ENCODE data around the gene TMEM255B. TPM values are rescaled to one million over a fixed set of nuclear protein-coding genes. Genes with fewer than 3 reads are reported as not detected.

The TMEM255B gene
- total RNA-seq, 1 experiment from 2014 or later: 4.7 TPM

DNA sequence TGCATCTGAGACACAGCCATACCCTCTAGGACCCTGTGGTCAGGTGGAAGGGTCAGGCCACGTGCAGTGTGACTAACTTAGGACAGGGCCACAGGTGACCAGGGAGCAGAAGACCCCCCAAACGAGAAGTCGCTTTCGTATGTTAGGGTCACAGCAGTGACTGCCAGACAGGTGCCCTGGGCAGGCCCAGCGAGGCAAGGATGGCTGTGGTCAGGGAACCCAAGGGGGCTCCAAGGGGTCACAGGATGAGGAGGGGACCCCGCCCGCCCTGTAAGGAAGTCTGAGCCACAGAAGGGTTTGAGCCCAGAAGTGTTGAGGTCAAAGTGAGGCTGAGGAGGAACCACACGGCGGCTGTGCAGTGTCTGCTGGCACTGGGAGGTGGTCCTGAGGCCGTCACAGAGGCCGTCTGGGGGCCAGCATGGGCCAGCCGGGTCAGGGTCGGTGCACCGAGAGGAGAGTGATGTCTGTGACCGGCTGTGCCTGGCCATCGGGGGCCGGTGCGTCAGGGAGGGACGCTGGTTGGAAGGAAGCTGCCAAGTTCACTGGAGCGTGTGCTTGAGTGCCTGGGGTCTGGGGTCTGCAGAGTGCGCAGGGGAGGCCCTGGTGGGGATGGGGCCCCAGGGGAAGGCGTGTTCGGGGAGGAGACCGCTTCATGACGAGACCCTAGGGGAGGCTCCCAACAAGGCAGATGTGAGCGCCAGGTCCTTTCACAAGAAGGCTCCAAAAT, 24.8 kb upstream of the TMEM255B start:
- Mint-ChIP-seq H3K4me3 (no peak overlapping the region), H3K36me3 (peaks cover 2% of the 10 kb centered on the region; the same call in 1 of the 2 replicates), H3K9me3 (peaks cover 11% of the 10 kb centered on the region), H3K27ac (no peak overlapping the region), H3K4me1 (no peaks in the 10 kb centered on the region), H3K27me3 (ENCODE audit: low read depth) (peaks cover 14% of the 10 kb centered on the region)
- POLR2A ChIA-PET: no interaction called here
- CTCF ChIA-PET: no interaction called here
- ATAC-seq: no peak
- DNase-seq (ENCODE audit: low spot score): no peak
- TF ChIP-seq, protein P1, sequence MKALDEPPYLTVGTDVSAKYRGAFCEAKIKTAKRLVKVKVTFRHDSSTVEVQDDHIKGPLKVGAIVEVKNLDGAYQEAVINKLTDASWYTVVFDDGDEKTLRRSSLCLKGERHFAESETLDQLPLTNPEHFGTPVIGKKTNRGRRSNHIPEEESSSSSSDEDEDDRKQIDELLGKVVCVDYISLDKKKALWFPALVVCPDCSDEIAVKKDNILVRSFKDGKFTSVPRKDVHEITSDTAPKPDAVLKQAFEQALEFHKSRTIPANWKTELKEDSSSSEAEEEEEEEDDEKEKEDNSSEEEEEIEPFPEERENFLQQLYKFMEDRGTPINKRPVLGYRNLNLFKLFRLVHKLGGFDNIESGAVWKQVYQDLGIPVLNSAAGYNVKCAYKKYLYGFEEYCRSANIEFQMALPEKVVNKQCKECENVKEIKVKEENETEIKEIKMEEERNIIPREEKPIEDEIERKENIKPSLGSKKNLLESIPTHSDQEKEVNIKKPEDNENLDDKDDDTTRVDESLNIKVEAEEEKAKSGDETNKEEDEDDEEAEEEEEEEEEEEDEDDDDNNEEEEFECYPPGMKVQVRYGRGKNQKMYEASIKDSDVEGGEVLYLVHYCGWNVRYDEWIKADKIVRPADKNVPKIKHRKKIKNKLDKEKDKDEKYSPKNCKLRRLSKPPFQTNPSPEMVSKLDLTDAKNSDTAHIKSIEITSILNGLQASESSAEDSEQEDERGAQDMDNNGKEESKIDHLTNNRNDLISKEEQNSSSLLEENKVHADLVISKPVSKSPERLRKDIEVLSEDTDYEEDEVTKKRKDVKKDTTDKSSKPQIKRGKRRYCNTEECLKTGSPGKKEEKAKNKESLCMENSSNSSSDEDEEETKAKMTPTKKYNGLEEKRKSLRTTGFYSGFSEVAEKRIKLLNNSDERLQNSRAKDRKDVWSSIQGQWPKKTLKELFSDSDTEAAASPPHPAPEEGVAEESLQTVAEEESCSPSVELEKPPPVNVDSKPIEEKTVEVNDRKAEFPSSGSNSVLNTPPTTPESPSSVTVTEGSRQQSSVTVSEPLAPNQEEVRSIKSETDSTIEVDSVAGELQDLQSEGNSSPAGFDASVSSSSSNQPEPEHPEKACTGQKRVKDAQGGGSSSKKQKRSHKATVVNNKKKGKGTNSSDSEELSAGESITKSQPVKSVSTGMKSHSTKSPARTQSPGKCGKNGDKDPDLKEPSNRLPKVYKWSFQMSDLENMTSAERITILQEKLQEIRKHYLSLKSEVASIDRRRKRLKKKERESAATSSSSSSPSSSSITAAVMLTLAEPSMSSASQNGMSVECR (CRISPR knock-in tag; IDR thresholded peaks at IDR 0.05; ENCODE audit: borderline replicate concordance): no peak
- TF ChIP-seq CREB1 (CRISPR knock-in tag; IDR thresholded peaks at IDR 0.05) (no peak), PRRX2 (CRISPR knock-in tag; IDR thresholded peaks at IDR 0.05) (no peak), KAT7 (CRISPR knock-in tag; IDR thresholded peaks at IDR 0.05; ENCODE audit: borderline replicate concordance) (no peak), SMAD4 (CRISPR knock-in tag; IDR thresholded peaks at IDR 0.05) (no peak), MXD4 (CRISPR knock-in tag; IDR thresholded peaks at IDR 0.05; ENCODE audit: borderline replicate concordance) (no peak), NR2C2 (CRISPR knock-in tag; IDR thresholded peaks at IDR 0.05) (no peak), ZNF138 (CRISPR knock-in tag; conservative IDR thresholded peaks at IDR 0.05) (no peak), MYBL2 (CRISPR knock-in tag; IDR thresholded peaks at IDR 0.05) (no peak), ZBTB21 (CRISPR knock-in tag; IDR thresholded peaks at IDR 0.05; ENCODE audit: borderline replicate concordance) (no peak), TP53 (CRISPR knock-in tag; IDR thresholded peaks at IDR 0.05) (no peak), SMAD3 (CRISPR knock-in tag; IDR thresholded peaks at IDR 0.05; ENCODE audit: borderline replicate concordance) (no peak)
- TF ChIP-seq, protein P2, sequence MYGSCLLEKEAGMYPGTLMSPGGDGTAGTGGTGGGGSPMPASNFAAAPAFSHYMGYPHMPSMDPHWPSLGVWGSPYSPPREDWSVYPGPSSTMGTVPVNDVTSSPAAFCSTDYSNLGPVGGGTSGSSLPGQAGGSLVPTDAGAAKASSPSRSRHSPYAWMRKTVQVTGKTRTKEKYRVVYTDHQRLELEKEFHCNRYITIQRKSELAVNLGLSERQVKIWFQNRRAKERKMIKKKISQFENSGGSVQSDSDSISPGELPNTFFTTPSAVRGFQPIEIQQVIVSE (CRISPR knock-in tag; IDR thresholded peaks at IDR 0.05; ENCODE audit: borderline replicate concordance): no peak
- TF ChIP-seq, protein P3, sequence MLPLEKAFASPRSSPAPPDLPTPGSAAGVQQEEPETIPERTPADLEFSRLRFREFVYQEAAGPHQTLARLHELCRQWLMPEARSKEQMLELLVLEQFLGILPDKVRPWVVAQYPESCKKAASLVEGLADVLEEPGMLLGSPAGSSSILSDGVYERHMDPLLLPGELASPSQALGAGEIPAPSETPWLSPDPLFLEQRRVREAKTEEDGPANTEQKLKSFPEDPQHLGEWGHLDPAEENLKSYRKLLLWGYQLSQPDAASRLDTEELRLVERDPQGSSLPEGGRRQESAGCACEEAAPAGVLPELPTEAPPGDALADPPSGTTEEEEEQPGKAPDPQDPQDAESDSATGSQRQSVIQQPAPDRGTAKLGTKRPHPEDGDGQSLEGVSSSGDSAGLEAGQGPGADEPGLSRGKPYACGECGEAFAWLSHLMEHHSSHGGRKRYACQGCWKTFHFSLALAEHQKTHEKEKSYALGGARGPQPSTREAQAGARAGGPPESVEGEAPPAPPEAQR (CRISPR knock-in tag; IDR thresholded peaks at IDR 0.05): no peak
- TF ChIP-seq, protein P4, sequence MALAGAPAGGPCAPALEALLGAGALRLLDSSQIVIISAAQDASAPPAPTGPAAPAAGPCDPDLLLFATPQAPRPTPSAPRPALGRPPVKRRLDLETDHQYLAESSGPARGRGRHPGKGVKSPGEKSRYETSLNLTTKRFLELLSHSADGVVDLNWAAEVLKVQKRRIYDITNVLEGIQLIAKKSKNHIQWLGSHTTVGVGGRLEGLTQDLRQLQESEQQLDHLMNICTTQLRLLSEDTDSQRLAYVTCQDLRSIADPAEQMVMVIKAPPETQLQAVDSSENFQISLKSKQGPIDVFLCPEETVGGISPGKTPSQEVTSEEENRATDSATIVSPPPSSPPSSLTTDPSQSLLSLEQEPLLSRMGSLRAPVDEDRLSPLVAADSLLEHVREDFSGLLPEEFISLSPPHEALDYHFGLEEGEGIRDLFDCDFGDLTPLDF (CRISPR knock-in tag; IDR thresholded peaks at IDR 0.05): no peak
- TF ChIP-seq, protein P5, sequence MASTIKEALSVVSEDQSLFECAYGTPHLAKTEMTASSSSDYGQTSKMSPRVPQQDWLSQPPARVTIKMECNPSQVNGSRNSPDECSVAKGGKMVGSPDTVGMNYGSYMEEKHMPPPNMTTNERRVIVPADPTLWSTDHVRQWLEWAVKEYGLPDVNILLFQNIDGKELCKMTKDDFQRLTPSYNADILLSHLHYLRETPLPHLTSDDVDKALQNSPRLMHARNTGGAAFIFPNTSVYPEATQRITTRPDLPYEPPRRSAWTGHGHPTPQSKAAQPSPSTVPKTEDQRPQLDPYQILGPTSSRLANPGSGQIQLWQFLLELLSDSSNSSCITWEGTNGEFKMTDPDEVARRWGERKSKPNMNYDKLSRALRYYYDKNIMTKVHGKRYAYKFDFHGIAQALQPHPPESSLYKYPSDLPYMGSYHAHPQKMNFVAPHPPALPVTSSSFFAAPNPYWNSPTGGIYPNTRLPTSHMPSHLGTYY (CRISPR knock-in tag; IDR thresholded peaks at IDR 0.05): no peak
- TF ChIP-seq, protein P6, sequence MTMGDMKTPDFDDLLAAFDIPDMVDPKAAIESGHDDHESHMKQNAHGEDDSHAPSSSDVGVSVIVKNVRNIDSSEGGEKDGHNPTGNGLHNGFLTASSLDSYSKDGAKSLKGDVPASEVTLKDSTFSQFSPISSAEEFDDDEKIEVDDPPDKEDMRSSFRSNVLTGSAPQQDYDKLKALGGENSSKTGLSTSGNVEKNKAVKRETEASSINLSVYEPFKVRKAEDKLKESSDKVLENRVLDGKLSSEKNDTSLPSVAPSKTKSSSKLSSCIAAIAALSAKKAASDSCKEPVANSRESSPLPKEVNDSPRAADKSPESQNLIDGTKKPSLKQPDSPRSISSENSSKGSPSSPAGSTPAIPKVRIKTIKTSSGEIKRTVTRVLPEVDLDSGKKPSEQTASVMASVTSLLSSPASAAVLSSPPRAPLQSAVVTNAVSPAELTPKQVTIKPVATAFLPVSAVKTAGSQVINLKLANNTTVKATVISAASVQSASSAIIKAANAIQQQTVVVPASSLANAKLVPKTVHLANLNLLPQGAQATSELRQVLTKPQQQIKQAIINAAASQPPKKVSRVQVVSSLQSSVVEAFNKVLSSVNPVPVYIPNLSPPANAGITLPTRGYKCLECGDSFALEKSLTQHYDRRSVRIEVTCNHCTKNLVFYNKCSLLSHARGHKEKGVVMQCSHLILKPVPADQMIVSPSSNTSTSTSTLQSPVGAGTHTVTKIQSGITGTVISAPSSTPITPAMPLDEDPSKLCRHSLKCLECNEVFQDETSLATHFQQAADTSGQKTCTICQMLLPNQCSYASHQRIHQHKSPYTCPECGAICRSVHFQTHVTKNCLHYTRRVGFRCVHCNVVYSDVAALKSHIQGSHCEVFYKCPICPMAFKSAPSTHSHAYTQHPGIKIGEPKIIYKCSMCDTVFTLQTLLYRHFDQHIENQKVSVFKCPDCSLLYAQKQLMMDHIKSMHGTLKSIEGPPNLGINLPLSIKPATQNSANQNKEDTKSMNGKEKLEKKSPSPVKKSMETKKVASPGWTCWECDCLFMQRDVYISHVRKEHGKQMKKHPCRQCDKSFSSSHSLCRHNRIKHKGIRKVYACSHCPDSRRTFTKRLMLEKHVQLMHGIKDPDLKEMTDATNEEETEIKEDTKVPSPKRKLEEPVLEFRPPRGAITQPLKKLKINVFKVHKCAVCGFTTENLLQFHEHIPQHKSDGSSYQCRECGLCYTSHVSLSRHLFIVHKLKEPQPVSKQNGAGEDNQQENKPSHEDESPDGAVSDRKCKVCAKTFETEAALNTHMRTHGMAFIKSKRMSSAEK (CRISPR knock-in tag; IDR thresholded peaks at IDR 0.05; ENCODE audit: borderline replicate concordance): no peak
